Upper lobe of left lung (tissue), 6 donors: ENCODE measurements around the gene ARID1B. TPM values are rescaled to one million over a fixed set of nuclear protein-coding genes. Genes with fewer than 3 reads are reported as not detected.
A peak's percentile ranks its signal among the peaks of the same experiment; 100 is the strongest.

Experiments
- ATAC-seq, 2 donors: fragments of 200-7000 bp; cut with Tn5 transposase; one replicate each; pipeline ENCODE4 v1.9.1; 2022; ENCODE audit warnings: mild to moderate bottlenecking in 2 of 2, moderate library complexity in 2 of 2; ENCODE audit not compliant: low FRiP score in 2 of 2
- DNase-seq, 2 donors: peaks; one replicate each; pipeline ENCODE4 v3.0.0-alpha.2; 2019 to 2020
- H3K27ac ChIP-seq, 4 donors: fragments of 200-600 bp; sonication (generic); one replicate each; pipeline ENCODE4 v1.5.1; 2016 to 2019
- H3K27me3 ChIP-seq, 4 donors: fragments of 200-600 bp; sonication (generic); one replicate each; pipeline ENCODE4 v1.5.1; 2017 to 2019
- H3K36me3 ChIP-seq, 4 donors: fragments of 200-600 bp; sonication (generic); one replicate each; pipeline ENCODE4 v1.5.1; 2016 to 2019
- H3K4me1 ChIP-seq, 4 donors: fragments of 200-600 bp; sonication (generic); one replicate each; pipeline ENCODE4 v1.5.1; 2018 to 2019
- H3K4me3 ChIP-seq, 4 donors: fragments of 200-600 bp; sonication (generic); one replicate each; pipeline ENCODE4 v1.5.1; 2017 to 2019; ENCODE audit warnings: mild to moderate bottlenecking in 2 of 4, moderate library complexity in 1 of 4
- H3K9me3 ChIP-seq, 4 donors: fragments of 200-600 bp; sonication (generic); one replicate each; pipeline ENCODE4 v1.5.1; 2018 to 2019
- EP300 ChIP-seq, 4 donors: sonication (generic); formaldehyde crosslinking; IDR thresholded peaks; one replicate each; pipeline ENCODE4 v1.5.1; 2017; ENCODE audit warnings: antibody characterized with exemption in 4 of 4, control low read depth in 2 of 4
- POLR2A ChIP-seq, 4 donors: fragments of 450-650 bp; IDR thresholded peaks; one replicate each; pipeline ENCODE4 v1.5.1; 2016 to 2017; ENCODE audit warnings: antibody characterized with exemption in 4 of 4, mild to moderate bottlenecking in 2 of 4
- POLR2AphosphoS5 ChIP-seq, 2 donors: sonication (generic); formaldehyde crosslinking; IDR thresholded peaks; one replicate each; pipeline ENCODE4 v1.5.1; 2017; ENCODE audit warnings: antibody characterized with exemption in 2 of 2
- WGBS, 2 donors: methylation state at CpG; one replicate each; pipeline ENCODE4 v1.1.5; 2017 to 2018; 5-methylcytosine and 5-hydroxymethylcytosine counted together
- total RNA-seq, 6 donors: library from RNA; depleted of rRNA in 4 of 6; stranded (reverse); fragments of >200 nt in 4 of 6; gene quantifications; one replicate each; pipeline versions ENCODE4 v1.1.0 to v1.2.1, GENCODE V29; 2016 to 2021
- TF ChIP-seq, protein P1 (sequence below), 6 experiments: fragments of 450-650 bp in 4 of 6; fragments of 200-600 bp in 2 of 6; sonication (generic) in 2 of 6; IDR thresholded peaks; one replicate each; pipeline ENCODE4 v1.5.1; 2016 to 2019; ENCODE audit warnings: antibody characterized with exemption in 6 of 6
- donor health status: DM: no; HTN: no; CAD: no; lungs with moderate emphysema.
- donor health status: DM: no; HTN: yes; CAD: no; lungs with severe emphysema.

The ARID1B gene
- total RNA-seq, 6 donors from 2014 or later, result 66.4 to 168 (median 109) TPM

DNA sequence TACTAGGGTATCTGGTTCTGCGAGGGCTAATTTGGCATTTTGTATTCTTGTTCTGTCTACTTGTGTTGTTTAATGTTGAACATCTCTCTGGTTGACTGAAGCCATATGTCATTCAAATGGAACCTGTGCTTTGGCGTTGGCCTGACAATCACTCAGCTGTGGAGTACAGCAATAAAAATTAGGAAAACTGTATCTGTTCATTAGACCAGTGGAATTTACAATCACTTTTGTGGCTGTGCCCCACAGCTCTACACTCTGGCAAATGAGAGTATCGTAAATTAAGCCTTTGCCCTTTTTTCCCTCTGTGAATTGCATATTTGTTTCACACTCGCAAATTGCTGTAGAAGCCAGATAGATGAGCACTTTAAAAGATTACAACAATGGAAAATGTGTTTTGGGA lies 102.0 kb downstream of the ARID1B start:
- WGBS, 2 donors, result 82 to 90% methylated on average over 4 of the region's 4 CpGs
- peaks cover 36 to 59% (median 41%) of the 10 kb centered on the region in 4 donors for H3K4me1 ChIP-seq

DNA sequence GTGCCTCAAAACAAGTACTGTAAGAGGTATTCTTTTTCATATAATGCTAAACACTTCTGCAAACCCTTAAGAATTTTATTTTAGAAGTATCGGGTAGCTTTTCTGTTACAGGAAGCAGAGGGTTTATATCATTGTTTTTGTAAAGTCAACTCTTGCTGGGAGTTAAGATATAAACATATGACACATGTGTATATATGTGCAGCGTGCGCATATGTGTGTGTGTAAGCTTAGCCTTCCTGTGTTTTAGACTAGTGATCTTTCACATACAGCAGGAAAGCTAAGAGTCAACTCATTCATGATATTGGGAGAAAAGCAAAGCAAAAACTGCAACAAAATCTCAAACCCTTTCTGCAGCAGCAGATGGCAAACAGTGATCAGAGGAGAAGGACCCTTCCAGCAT lies 102.4 kb downstream of the ARID1B start:
- no peak for ATAC-seq
- Histone ChIP-seq H3K36me3 (no peaks in the 10 kb centered on the region), H3K4me3 (no peak overlapping the region), H3K27me3 (no peaks in the 10 kb centered on the region), H3K4me1 (peaks cover 36 to 62% (median 41%) of the 10 kb centered on the region in 4 donors), H3K27ac (no peak overlapping the region), H3K9me3 (no peaks in the 10 kb centered on the region)
- TF ChIP-seq, protein P1, sequence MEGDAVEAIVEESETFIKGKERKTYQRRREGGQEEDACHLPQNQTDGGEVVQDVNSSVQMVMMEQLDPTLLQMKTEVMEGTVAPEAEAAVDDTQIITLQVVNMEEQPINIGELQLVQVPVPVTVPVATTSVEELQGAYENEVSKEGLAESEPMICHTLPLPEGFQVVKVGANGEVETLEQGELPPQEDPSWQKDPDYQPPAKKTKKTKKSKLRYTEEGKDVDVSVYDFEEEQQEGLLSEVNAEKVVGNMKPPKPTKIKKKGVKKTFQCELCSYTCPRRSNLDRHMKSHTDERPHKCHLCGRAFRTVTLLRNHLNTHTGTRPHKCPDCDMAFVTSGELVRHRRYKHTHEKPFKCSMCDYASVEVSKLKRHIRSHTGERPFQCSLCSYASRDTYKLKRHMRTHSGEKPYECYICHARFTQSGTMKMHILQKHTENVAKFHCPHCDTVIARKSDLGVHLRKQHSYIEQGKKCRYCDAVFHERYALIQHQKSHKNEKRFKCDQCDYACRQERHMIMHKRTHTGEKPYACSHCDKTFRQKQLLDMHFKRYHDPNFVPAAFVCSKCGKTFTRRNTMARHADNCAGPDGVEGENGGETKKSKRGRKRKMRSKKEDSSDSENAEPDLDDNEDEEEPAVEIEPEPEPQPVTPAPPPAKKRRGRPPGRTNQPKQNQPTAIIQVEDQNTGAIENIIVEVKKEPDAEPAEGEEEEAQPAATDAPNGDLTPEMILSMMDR (IDR thresholded peaks at IDR 0.05), result no peak
- TF ChIP-seq EP300 (IDR thresholded peaks at IDR 0.05) (no peak), POLR2AphosphoS5 (IDR thresholded peaks at IDR 0.05) (no peak), POLR2A (IDR thresholded peaks at IDR 0.05) (no peak)
- DNase-seq, result no peak
- 47 to 52% methylated on average over 3 of the region's 3 CpGs for WGBS, 2 donors

More for the DNA sequence above, 102.0 kb downstream of the ARID1B start:
- no peak for TF ChIP-seq POLR2AphosphoS5 (IDR thresholded peaks at IDR 0.05)
- TF ChIP-seq EP300 (IDR thresholded peaks at IDR 0.05), result no peak
- no peak for TF ChIP-seq POLR2A (IDR thresholded peaks at IDR 0.05)
- TF ChIP-seq, protein P1 (IDR thresholded peaks at IDR 0.05), result no peak
- H3K27me3 ChIP-seq, result no peaks in the 10 kb centered on the region
- no peaks in the 10 kb centered on the region for H3K36me3 ChIP-seq
- ATAC-seq (no peak), DNase-seq (no peak)
- H3K9me3 ChIP-seq, result no peaks in the 10 kb centered on the region
- no peak overlapping the region for H3K4me3 ChIP-seq
- H3K27ac ChIP-seq, result no peak overlapping the region

DNA sequence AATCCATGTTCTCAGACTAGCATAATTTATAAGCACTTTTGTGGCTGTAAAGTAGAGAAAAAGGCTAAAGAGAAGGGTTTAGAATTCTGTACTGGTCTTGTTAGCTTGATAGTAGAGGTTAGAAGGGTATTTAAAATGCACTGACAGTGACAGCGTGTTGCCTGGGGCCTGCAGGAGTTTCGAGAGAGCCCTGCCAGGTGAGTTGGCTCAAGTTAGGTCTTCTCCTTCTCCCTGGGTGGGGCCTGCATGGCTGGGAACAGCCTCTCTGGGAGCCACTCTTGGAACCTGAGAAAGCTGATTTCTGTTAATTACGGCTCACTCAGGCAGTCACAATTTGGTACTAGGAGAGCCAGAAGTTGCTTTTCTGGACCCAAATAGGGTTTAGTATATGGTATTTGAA lies 103.7 kb downstream of the ARID1B start:
- 66 to 80% methylated on average over 3 of the region's 3 CpGs for WGBS, 2 donors
- peaks cover 36 to 66% (median 41%) of the 10 kb centered on the region in 4 donors for H3K4me1 ChIP-seq
- no peak overlapping the region for H3K4me3 ChIP-seq
- no peaks in the 10 kb centered on the region for H3K27me3 ChIP-seq
- no peaks in the 10 kb centered on the region for H3K9me3 ChIP-seq
- no peak for TF ChIP-seq POLR2AphosphoS5 (IDR thresholded peaks at IDR 0.05)
- no peak for TF ChIP-seq EP300 (IDR thresholded peaks at IDR 0.05)
- TF ChIP-seq, protein P1 (IDR thresholded peaks at IDR 0.05), result no peak
- TF ChIP-seq POLR2A (IDR thresholded peaks at IDR 0.05), result no peak
- DNase-seq (peak in 1 of 2 donors; percentile 69), ATAC-seq (no peak)
- H3K27ac ChIP-seq, result peak overlapping the region in 2 of 4 donors; percentile 8 to 30
- no peaks in the 10 kb centered on the region for H3K36me3 ChIP-seq

DNA sequence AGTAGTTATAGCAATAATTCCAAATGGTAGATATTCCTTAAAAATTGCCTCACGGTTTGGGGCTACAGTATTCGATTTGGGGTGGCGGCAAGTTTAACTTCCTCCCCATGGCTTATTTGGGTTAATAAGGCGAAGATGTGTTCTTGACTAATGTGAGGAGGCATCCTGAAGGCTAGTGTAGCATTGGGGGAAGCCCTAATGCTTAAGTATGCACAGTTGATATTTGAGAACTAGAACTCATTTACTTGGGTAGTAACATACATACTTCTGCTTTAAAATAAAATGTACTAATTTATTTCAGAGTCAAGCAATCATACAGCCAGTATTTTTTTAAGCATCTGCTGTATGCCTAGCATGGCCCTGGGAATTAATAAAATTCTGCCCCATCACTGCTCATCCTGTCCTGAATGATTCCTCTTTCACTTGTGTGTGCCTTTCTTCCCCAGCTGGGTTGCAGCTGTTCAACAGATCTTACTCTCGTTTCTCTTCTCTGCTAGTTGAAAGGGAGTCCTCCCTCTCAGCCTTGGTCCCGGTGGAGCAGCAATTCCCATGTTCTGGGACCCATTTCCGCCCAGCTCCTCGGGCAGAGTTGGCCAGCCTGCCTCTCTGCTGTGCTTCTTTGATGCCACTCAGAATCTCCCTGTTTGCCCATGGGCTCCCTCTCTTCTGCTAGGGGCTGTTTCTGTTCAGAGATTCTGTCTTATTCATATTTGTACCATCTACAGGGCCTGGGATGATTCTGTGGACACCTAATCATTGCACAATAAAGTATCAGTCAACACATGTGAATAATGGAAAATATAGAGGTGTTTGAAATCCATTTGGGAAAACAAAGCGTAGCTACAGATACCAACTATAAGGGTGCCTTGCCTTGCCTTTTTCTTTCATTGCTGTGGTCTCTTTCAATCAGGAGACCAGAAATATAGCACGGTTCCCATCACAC lies 104.8 kb downstream of the ARID1B start:
- peak overlapping the region in 3 of 4 donors; percentile 20 to 28 (median 24) for H3K27ac ChIP-seq
- no peak overlapping the region for H3K4me3 ChIP-seq
- H3K36me3 ChIP-seq, result no peaks in the 10 kb centered on the region
- WGBS, 2 donors, result 75 to 79% methylated on average over 10 of the region's 10 CpGs
- ATAC-seq (no peak), DNase-seq (no peak)
- H3K27me3 ChIP-seq, result no peaks in the 10 kb centered on the region
- peaks cover 39 to 70% (median 47%) of the 10 kb centered on the region in 4 donors for H3K4me1 ChIP-seq
- H3K9me3 ChIP-seq, result no peaks in the 10 kb centered on the region
- TF ChIP-seq POLR2A (IDR thresholded peaks at IDR 0.05), result no peak
- no peak for TF ChIP-seq POLR2AphosphoS5 (IDR thresholded peaks at IDR 0.05)
- TF ChIP-seq, protein P1 (IDR thresholded peaks at IDR 0.05), result no peak
- no peak for TF ChIP-seq EP300 (IDR thresholded peaks at IDR 0.05)
